ENCODE data around the gene DEF6.
"Not testable (repeated sequence)": the region's sequence is repeated elsewhere in the genome, so short reads cannot be mapped to it uniquely, and the experiment has no call there.

The DEF6 gene

DNA sequence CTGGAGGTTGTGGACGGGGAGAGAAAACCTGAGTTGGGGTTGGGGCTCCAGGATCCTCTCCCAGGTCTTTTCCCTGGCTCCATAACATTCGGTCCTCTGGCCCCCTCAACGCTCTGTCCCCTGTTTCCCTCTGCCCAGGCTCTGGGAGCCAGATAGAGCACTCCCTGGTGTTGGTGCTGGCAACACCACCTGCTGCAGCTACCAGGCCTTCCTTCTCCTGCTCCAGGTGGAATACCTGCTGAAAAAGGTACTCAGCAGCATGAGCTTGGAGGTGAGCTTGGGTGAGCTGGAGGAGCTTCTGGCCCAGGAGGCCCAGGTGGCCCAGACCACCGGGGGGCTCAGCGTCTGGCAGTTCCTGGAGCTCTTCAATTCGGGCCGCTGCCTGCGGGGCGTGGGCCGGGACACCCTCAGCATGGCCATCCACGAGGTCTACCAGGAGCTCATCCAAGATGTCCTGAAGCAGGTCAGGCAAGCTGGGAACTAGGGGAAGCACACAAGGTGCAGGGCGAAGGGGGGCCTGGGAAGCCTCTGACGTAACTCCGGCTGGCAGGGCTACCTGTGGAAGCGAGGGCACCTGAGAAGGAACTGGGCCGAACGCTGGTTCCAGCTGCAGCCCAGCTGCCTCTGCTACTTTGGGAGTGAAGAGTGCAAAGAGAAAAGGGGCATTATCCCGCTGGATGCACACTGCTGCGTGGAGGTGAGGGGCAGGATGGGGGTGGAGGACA lies 14.6 kb downstream of the DEF6 start:
- no peak for DNase-seq

DNA sequence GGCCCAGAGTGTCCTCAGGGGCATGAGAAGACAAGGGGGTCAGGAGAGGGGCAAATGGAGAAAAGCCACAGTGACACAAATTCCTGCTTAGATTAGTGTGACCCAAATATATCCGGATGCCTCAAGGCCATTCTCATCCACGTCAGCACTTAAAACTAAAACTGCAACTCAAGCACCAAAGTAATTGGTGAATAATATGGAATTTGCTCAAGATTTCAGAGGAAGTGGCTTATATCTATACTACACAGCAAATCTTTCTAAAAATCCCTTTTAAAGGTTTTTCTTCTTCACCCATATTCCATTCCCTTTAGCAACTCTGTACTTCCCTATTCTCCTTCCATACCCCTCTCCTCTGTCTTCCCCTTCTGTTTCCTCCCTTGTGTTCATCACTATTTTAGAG lies 15.2 kb downstream of the DEF6 start:
- no peak for DNase-seq

DNA sequence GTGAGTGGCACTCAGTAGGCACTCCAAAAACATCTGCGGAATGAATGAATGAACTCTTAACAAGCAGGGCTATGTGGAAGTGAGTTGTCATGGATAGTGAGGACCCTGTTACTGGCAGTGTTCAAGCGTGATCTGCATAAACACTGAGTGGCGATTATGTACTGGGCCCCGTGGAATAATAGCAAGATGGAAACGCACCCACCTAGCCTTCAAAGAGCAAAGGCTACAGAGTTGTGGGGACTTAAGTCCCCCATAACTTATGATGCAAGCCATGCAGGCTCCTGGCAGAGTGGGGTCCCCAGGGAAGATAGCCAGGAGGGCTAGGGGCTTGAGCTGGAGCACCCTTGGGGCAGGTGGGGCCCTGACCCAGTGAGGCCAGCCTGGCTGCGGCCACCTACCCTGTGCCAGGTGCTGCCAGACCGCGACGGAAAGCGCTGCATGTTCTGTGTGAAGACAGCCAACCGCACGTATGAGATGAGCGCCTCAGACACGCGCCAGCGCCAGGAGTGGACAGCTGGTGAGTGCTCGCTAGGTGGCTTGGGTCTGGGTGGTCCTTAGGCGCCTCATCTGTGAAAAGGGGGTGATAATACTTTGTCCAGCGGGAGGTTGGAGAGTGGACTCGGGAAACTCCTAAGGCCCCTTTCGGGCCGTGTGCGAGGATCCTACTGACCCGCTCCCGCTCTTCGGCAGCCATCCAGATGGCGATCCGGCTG lies 20.0 kb downstream of the DEF6 start:
- DNase-seq = no peak

DNA sequence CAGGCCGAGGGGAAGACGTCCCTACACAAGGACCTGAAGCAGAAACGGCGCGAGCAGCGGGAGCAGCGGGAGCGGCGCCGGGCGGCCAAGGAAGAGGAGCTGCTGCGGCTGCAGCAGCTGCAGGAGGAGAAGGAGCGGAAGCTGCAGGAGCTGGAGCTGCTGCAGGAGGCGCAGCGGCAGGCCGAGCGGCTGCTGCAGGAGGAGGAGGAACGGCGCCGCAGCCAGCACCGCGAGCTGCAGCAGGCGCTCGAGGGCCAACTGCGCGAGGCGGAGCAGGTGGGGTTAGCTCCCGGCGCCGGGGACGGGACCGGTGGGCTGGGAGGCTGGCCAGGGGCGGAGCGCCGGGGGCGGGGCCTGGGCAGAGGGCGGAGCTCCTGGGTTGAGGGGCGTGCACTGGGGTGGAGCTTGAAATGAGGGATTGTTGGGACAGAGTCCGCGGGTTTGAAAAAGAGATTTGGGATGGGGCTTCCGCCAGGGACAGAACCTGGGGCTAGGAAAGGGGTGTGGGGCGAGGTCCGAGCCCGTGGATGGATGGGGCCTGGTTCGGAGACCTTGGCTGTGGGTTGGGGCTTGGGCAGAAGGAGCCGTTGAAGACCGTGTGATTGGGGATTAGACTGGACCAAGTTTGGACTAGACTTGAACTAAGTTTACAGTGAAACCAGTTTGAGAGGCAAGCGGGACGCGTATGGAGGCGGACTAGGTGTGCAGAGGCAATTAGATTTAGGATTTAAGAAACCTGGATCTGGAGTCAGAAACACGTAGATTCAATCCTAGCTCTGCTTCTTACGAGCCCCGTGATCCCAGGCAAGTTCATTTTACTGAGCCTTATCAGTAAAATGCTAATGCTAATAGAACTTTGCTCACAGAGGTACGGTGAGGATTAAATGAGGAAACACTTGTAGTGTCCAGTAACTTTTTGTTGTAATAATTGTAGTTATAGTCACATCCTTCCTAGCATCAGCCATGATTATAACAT lies 20.9 kb downstream of the DEF6 start:
- peak; percentile 88 for DNase-seq

DNA sequence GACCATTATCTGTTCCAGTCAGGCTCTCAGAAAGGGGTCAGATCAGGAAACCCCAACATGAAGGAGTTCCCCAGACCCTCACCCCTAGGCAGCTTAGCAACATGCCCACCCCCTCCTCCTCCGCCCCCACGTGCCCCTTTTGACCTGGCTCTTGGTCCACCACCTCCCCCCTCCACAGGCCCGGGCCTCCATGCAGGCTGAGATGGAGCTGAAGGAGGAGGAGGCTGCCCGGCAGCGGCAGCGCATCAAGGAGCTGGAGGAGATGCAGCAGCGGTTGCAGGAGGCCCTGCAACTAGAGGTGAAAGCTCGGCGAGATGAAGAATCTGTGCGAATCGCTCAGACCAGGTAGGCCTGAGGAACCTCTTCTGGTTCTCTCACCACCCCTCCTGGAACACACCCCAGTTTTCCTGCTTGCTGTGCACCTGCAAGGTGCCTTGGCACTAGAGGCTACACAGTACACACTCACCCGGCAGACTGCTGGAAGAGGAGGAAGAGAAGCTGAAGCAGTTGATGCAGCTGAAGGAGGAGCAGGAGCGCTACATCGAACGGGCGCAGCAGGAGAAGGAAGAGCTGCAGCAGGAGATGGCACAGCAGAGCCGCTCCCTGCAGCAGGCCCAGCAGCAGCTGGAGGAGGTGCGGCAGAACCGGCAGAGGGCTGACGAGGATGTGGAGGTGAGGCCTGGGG lies 21.9 kb downstream of the DEF6 start:
- DNase-seq = no peak

DNA sequence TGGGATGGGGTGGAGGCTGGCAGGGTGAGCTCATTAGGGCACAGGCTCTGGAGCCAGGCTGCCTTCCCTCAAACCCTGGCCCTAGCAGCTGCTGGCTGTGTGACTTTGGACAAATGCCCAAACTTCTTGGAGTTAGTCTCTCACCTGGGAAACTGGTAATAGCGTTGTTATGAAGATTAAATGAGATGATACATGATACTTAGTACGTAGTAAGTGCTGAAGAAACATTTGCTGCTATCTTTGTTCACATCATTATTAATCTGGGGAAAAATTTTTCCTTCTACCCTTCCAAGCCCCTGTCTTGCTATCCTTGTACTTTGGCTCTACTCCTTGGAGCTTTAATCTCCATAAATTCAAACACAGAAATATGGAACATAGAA lies 22.4 kb downstream of the DEF6 start:
- no peak for DNase-seq

DNA sequence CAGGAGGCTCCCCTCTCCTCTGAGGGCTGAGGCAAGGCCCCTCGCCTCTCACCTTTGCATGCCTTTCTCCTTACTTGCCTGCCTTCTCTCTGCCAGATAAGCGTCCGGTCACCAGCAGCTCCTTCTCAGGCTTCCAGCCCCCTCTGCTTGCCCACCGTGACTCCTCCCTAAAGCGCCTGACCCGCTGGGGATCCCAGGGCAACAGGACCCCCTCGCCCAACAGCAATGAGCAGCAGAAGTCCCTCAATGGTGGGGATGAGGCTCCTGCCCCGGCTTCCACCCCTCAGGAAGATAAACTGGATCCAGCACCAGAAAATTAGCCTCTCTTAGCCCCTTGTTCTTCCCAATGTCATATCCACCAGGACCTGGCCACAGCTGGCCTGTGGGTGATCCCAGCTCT lies 23.5 kb downstream of the DEF6 start:
- no peak for DNase-seq

DNA sequence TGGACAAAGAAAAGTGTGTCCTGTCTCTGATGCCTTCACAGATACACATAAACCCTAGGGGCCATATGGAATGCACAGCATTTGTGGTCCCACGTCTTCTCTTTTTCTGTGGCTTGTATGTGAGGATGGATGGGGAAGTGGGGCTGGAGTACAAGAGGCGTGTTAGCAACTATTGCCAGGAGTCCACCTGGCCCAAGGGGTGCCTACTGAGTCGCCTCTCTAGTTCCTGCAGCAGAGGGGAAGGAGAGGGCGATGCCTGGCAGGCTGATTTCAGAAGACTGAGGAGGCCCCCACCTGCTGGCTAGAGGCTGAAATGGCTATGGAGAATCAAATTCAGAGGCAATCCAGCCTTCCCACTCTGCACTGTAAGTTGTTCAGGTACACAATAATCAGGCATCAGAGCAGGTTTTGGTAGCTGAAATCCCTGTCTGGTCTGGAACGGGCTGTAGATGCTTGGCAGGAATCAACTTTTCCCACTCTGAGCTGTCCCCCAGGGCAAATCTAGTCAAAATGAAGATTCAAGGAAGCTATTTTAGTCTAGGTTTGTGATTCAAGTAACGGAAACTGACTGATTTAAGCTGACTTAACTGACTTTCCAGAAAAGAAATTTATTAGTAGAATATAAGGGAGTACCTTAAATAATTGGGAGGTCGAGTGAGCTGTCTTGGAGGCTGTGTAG lies 29.9 kb downstream of the DEF6 start:
- DNase-seq = peak; percentile 43

DNA sequence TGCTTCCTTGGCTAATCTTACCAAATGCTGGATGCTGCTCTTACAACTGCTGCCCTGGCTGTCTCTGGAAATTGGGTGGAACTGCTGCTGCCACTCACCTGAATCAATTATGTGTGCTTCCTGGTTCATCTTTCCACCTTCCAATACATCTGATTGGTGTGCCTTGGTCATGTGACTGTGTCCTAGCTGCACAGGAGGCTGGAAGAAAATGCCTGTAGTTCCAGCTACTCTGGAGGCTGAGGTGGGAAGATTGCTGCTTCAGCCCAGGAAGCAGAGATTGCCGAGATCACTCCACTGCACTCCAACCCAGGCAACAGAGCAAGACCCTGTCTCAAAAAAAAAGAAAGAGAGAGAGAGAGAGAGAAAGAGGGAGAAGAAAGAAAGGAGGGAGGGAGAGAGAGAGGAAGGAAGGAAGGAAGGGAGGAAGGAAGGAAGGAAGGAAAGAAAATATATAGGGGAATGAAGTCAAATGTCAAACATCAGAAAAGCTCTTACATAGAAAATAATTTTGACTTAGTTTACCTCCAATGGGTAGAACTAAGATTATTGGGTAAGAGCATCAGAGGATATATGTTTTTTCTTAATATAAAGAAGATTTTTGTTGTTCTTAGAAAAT lies 30.6 kb downstream of the DEF6 start:
- no peak for DNase-seq

DNA sequence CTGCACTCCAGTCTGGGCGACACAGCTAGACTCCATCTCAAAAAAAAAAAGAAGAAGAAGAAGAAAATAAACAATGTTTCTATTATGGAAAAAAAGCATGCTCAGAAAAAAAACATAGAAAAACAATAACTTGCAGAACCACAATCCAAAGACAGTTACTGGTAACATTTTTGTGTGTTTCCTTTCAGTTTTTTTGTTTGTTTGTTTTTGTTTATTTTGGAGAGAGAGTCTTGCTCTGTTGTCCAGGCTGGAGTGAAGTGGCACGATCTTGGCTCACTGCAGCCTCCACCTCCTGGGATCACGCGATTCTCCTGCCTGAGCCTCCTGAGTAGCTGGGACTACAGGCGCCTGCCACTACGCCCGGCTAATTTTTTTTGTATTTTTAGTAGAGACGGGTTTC lies 31.3 kb downstream of the DEF6 start:
- DNase-seq = not testable (repeated sequence)

DNA sequence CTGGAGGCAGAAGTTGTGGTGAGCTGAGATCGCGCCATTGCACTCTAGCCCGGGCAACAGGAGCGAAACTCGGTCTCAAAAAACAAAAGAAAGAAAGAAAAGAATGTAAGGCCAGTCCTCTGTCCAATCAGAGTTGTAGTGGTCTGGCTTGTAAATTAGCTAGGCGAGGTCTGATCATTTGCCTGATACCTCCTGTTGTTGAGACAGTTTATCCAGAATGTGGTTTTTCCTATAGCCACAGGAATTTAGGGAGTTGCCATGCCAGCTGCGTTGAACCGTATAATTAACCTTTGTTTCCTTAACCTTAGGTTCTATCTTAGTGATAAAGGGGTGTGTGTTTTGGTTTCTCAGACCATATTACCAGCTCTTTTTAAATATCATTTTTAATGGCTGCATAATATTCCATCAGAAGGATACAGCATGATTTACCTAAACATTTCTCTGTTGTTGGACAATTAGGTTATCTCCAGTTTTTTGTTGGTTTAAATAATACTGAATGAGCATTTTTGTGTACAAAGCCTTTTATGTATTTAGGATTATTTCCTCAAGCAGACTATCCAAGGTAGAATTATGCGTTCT lies 33.0 kb downstream of the DEF6 start:
- DNase-seq = no peak

DNA sequence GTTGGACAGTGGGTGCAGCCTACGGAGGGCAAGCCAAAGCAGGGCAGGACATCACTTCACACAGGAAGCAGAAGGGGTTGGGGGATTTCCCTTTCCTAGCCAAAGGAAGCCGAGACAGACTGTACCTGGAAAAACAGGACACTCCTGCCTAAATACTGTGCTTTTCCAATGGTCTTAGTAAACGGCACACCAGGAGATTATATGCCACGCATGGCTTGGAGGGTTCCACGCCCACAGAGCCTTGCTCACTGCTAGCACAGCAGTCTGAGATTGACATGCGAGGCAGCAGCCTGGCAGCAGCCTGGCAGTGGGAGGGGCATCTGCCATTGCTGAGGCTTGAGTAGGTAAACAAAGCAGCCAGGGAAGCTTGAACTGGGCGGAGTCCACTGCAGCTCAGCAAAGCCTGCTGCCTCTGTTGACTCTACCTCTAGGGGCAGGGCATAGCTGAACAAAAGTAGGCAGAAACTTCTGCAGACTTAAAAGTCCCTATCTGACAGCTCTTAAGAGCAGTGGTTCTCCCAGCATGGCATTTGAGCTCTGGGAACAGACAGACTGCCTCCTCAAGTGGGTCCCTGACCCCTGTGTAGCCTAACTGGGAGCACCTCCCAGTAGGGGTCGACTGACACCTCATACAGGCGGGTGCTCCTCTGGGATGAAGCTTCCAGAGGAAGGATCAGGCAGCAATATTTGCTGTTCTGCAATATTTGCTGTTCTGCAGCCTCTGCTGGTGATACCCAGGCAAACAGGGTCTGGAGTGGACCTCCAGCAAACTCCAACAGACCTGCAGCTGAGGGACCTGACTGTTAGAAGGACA lies 34.7 kb downstream of the DEF6 start:
- DNase-seq = peak; percentile 64

DNA sequence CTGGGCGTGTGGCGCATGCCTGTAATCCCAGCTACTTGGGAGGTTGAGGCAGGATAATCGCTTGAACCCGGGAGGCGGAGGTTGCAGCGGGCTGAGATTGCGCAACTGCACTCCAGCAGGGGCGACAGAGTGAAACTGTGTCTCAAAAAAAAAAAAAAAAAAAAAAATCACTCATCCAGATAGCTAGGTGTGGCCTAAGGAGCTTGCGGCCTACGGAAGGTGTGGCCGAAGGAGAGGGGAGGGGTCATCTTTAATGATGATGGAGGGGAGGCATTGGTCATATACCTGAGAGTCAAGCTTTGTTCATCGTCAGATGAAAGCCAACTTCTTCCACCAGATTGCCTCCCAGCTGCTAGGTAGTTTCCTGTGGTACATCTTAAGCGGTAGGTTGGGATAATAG lies 43.9 kb downstream of the DEF6 start:
- no peak for DNase-seq

DNA sequence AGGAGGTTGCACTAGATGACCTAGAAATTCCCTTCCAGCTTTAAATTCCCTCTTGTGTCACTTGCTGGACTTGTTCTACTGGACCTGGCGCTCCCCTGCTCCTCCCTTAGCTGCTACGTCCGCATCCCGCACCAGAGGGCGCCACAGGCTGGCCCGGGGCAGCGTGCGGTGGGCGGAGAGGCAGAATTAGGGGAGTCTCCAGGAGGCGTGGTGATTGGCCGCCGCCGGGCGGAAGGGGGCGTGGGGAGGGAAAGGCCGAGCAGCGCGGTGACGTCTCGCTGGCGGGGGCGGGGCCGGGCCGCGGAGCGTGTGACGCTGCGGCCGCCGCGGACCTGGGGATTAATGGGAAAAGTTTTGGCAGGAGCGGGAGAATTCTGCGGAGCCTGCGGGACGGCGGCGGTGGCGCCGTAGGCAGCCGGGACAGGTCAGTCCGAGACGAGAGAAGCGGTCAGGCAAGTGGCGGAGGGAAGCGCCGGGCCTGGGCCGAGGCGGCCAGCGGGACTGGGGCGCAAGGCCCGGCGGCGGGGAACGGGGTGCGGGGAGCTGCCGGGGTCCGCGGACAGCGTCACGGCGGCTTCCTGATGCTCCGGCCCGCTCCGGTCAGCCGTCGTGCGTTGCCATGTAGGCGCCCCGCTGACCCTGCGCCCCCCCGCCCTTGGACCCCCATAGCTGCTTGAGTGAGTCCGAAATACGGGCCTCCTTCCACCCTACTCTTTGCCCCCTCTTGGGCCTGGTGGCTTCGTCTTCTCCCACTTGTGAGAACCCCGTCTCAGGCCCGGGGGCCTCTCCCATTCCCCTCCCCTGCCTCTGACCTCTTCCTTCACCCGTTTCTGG lies 44.9 kb downstream of the DEF6 start, which contains the start of gene PPARD:
PPARD (plus strand) TSS at position 301 of the 834 bp plus-strand sequence. CDS start 68,530 bp downstream, outside the sequence.
- peak; percentile 95 for DNase-seq

DNA sequence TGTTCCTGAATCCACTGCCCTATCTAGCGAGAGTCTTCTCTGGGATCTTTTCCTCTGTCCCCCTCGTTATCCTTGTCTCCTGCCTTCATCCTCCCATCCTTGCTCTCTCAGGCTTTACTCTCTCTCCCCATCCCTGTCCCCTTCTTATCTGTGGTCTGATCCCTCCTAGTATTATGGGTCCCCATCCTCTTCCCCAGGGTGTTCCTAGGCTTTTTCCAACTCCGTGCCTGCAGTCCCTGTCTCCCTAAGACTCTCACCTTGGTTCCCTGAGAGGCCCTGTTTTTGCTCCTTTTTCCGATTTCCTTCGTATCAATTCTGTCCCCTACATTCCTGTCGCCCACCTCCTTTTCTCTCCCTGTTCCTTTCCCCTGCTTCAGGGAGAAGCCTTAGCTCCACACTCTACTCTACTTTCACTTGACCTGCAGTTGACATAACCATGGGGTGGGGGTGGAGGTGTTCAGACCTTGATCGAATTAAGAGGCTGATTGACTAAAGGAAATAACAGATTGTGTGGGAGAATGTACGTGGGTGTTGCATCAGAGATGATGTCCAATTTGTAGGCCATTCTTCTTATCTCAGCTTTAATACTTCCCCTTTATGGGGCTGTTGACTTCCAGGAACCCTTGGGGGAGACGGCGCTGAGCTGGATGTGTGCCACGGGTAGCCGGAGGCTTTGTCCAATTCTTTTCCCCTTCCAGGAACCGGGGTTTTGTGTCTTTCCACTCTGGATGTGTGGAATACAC lies 45.6 kb downstream of the DEF6 start:
- DNase-seq = no peak

DNA sequence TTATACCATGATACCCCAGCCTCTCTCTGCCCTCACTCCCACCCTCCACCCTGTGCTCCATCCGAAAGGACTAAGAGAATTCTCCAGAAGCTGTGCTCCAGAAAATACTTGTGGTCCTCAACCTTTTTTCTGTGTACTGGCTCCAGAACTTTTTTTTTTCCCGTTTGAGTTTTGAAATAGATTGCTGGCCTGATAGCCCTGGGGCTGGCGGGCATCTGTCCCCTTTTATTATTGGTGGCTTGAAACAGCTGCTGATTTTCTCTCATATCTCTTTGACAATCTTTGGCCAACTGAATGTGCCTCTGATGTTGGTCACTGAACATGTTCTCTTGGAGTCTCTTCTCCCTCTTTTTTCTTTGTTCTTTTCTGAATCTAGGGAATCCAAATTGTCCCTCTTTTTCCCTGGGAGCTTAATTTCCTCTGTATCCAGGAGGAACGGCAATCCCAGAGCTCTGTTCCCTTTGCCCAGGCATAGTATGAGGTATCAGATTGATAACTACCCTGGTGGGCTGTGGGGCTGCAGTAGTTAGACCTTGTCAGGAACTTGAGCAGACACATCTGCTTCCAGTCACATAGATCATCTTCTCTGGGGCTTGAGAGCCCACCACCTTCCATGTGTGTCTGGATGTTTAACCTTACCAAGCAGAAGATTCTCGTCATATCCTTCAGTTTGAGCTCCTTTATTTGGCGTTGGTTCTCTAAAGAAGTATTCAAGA lies 46.4 kb downstream of the DEF6 start:
- no peak for DNase-seq

DNA sequence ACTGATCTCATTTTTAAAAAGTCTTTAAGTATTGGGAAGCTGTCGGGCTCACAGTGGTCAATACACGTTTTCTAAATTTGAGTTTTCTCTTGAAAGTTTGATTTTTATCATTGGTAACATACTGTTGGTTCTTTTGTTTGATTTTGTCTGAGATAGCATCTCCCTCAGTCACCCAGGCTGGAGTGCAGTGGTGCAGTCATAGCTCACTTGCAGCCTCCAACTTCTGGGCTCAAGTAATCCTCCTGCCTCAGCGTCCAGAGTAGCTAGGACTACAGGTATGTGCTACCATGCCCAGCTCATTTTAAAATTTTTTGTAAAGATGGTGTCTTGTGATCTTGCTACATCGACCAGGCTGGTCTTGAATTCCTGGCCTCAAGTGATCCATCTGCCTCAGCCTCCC lies 53.8 kb downstream of the DEF6 start:
- DNase-seq = no peak

DNA sequence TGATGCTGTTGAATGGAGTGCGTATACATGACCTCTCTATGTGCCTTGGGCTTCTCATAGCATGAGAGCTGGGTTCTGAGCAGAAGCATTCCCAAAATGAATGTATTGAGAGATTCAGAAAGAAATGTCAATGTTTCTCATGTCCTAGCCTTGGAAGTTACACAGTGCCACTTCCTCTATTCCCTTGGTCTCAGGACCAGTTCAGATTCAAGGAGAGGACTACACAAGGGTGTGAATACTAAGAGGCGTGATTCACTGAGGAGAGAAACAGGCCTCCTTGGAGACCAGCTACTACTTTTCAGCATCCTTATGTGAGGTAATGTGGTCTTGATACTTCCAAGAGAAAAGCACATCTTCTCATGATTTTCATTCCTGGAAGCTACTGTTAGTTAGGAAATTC lies 55.1 kb downstream of the DEF6 start:
- DNase-seq = no peak
